Adrenal gland (tissue), 12 donors: ENCODE results near the gene OR51B6. TPM values are rescaled to one million over a fixed set of nuclear protein-coding genes. Genes with fewer than 3 reads are reported as not detected.
"Not testable (repeated sequence)": the region's sequence is repeated elsewhere in the genome, so short reads cannot be mapped to it uniquely, and the experiment has no call there.

Experiments used
- DNase-seq, 7 donors: peaks; one replicate each; pipeline ENCODE4 v3.0.0-alpha.2; 2019 to 2020
- H3K27ac ChIP-seq, 5 donors: fragments of 200-600 bp; sonication (generic) in 4 of 5; 1 replicate in 3 of 5; 2 replicates in 2 of 5; pipeline versions ENCODE4 v1.5.1 to v1.8.0; 2016 to 2020; ENCODE audit warnings: mild to moderate bottlenecking in 1 of 5
- H3K27me3 ChIP-seq: fragments of 200-600 bp; 2 replicates; pipeline ENCODE4 v1.8.0; 2021
- H3K36me3 ChIP-seq, 2 donors: fragments of 200-600 bp; replicated peaks in 1 of 2; 1 replicate in 1 of 2; 2 replicates in 1 of 2; pipeline versions ENCODE4 v1.5.1 to v1.8.0; 2018 to 2022
- H3K4me1 ChIP-seq, 2 donors: fragments of 200-600 bp; replicated peaks in 1 of 2; 1 replicate in 1 of 2; 2 replicates in 1 of 2; pipeline versions ENCODE4 v1.5.1 to v1.8.0; 2018 to 2021
- H3K4me3 ChIP-seq, 4 donors: fragments of 200-600 bp; sonication (generic) in 3 of 4; one replicate each; pipeline ENCODE4 v1.5.1; 2016 to 2018
- H3K9me3 ChIP-seq, 3 donors: fragments of 200-600 bp; sonication (generic) in 1 of 3; replicated peaks in 1 of 3; 1 replicate in 2 of 3; 2 replicates in 1 of 3; pipeline versions ENCODE4 v1.5.1 to v1.8.0; 2016 to 2021
- POLR2A ChIP-seq, 2 donors: fragments of 450-650 bp; IDR thresholded peaks; one replicate each; pipeline ENCODE4 v1.6.1; 2017; ENCODE audit warnings: antibody characterized with exemption in 2 of 2, mild to moderate bottlenecking in 2 of 2, moderate library complexity in 1 of 2
- WGBS, 4 donors: extraction: QIAGEN DNeasy Blood & Tissue Kit in 2 of 4; methylation state at CpG; one replicate each; pipeline versions ENCODE4 v1.1.5 to v1.1.7; 2013 to 2017; 5-methylcytosine and 5-hydroxymethylcytosine counted together
- intact Hi-C, 2 donors: fragments of 100-400 bp; cut with DNase I; formaldehyde crosslinking; loops; one replicate each; pipeline versions ENCODE4 v1.14.1 to v1.15.0; 2022 to 2023
- polyA plus RNA-seq, 3 donors: library from polyadenylated mRNA; stranded (reverse); fragments of 200-250 nt in 2 of 3; fragments of 350-450 nt in 1 of 3; fragmentation: Illumina TruSeq in 1 of 3; extraction: RNeasy Lipid Tissue Mini Kit (QIAGEN cat#74804) in 1 of 3; gene quantifications; one replicate each; pipeline ENCODE4 v1.2.3, GENCODE V29; 2013 to 2014
- total RNA-seq, 9 donors: library from RNA; depleted of rRNA in 4 of 9; stranded (reverse); fragments of >200 nt in 4 of 9; fragments of 120-200 nt in 1 of 9; fragmentation: NEBNext Ultra II Directional in 1 of 9; extraction: Animal tissue kit (Norgen Biotek cat#: 25700) in 1 of 9; gene quantifications; one replicate each; pipeline versions ENCODE4 v1.1.0 to v1.2.4, GENCODE V29; 2013 to 2023
- TF ChIP-seq, protein P1 (sequence below), 6 experiments: fragments of 450-650 bp in 4 of 6; fragments of 200-600 bp in 2 of 6; sonication (generic) in 1 of 6; IDR thresholded peaks; 1 replicate in 5 of 6; 2 replicates in 1 of 6; pipeline versions ENCODE4 v1.5.1 to v1.8.0; 2016 to 2021; ENCODE audit warnings: antibody characterized with exemption in 6 of 6, mild to moderate bottlenecking in 2 of 6, moderate library complexity in 1 of 6
- donor health status: healthy with polysubstance abuse.
- donor health status: Bipolar disorder and iron deficiency.
- donor health status: DM: yes; HTN: yes; CAD: no.
- donor health status: DM: no; HTN: no; CAD: no.
- donor health status: DM: no; HTN: no; CAD: no.
- donor health status: DM: yes; HTN: yes; CAD: no.

OR51B6 gene
- total and polyA plus RNA-seq, 12 donors, result not detected

GRCh38 chr11:5362017-5362625 is 10.8 kb downstream of the OR51B6 start:
- Histone ChIP-seq H3K9me3 (no peaks in the 10 kb centered on the region), H3K36me3 (no peaks in the 10 kb centered on the region), H3K4me3 (no peak overlapping the region), H3K27ac (no peak overlapping the region), H3K27me3 (no peaks in the 10 kb centered on the region), H3K4me1 (no peaks in the 10 kb centered on the region)
- no peak for DNase-seq
- intact Hi-C loops, result no loop called here
- WGBS, 4 donors, result 60 to 78% (median 73%) methylated on average over 3 of the region's 3 CpGs
- no peak for TF ChIP-seq POLR2A (IDR thresholded peaks at IDR 0.05)
- TF ChIP-seq, protein P1, sequence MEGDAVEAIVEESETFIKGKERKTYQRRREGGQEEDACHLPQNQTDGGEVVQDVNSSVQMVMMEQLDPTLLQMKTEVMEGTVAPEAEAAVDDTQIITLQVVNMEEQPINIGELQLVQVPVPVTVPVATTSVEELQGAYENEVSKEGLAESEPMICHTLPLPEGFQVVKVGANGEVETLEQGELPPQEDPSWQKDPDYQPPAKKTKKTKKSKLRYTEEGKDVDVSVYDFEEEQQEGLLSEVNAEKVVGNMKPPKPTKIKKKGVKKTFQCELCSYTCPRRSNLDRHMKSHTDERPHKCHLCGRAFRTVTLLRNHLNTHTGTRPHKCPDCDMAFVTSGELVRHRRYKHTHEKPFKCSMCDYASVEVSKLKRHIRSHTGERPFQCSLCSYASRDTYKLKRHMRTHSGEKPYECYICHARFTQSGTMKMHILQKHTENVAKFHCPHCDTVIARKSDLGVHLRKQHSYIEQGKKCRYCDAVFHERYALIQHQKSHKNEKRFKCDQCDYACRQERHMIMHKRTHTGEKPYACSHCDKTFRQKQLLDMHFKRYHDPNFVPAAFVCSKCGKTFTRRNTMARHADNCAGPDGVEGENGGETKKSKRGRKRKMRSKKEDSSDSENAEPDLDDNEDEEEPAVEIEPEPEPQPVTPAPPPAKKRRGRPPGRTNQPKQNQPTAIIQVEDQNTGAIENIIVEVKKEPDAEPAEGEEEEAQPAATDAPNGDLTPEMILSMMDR (IDR thresholded peaks at IDR 0.05), result no peak

GRCh38 chr11:5363679-5364078 is 12.4 kb downstream of the OR51B6 start:
- no peak overlapping the region for H3K27ac ChIP-seq
- no peak for DNase-seq
- WGBS, 4 donors, result 80 to 90% (median 85%) methylated on average over 1 of the region's 1 CpG
- intact Hi-C loops, result no loop called here
- no peaks in the 10 kb centered on the region for H3K4me1 ChIP-seq
- H3K27me3 ChIP-seq, result no peaks in the 10 kb centered on the region
- H3K36me3 ChIP-seq, result no peaks in the 10 kb centered on the region
- H3K9me3 ChIP-seq, result no peaks in the 10 kb centered on the region
- TF ChIP-seq, protein P1 (IDR thresholded peaks at IDR 0.05), result no peak
- TF ChIP-seq POLR2A (IDR thresholded peaks at IDR 0.05), result no peak
- no peak overlapping the region for H3K4me3 ChIP-seq

DNA sequence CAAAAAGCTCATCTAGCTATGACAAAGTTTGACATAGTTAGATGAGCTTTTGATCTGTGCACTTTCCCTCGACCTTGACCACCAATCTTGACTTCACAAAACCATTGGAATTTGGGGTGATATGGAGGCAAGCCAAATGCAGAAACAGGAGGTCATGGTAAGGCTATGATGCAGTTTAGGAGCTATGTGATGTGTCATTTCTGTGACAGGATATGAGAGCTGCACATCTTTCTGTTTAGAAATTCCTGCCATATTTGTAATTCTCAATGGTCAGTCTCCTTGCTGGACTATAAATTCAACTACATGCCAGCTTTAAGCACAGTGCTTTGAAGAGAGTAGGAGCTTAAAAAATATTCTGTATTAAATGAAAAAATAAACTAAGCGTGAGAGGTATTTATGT is 12.9 kb downstream of the OR51B6 start:
- no peaks in the 10 kb centered on the region for H3K9me3 ChIP-seq
- no peak overlapping the region for H3K4me3 ChIP-seq
- no peak for TF ChIP-seq POLR2A (IDR thresholded peaks at IDR 0.05)
- TF ChIP-seq, protein P1 (IDR thresholded peaks at IDR 0.05), result no peak
- 42 to 57% (median 53%) methylated on average over 2 of the region's 2 CpGs for WGBS, 4 donors
- H3K4me1 ChIP-seq, result no peaks in the 10 kb centered on the region
- no peaks in the 10 kb centered on the region for H3K27me3 ChIP-seq
- intact Hi-C loops, result no loop called here
- DNase-seq, result no peak
- H3K27ac ChIP-seq, result no peak overlapping the region
- H3K36me3 ChIP-seq, result no peaks in the 10 kb centered on the region

DNA sequence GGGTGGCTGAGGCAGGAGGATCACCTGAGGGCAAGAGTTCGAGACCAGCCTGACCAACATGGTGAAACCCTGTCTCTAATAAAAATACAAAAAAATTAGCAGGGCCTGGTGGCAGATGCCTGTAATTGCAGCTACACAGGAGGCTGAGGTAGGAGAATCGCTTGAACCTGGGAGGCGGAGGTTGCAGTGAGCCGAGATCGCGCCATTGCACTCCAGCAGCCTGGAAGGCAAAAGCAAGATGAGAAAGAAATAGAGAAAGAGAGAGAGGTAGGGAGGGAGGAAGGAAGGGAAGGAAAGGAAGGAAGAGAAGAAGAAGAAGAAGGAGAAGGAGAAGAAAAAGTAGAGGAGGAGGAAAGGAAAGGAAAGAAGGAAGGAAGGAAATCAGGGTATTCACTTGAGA is 15.1 kb downstream of the OR51B6 start:
- intact Hi-C loops, H3K4me3 ChIP-seq, H3K36me3 ChIP-seq, H3K9me3 ChIP-seq, DNase-seq, H3K27me3 ChIP-seq, H3K27ac ChIP-seq, H3K4me1 ChIP-seq: not testable (repeated sequence)
- WGBS, 4 donors, result 85 to 93% (median 87%) methylated on average over 6 of the region's 6 CpGs

GRCh38 chr11:5366856-5367255 is 15.5 kb downstream of the OR51B6 start:
- intact Hi-C loops, result no loop called here
- no peak for TF ChIP-seq POLR2A (IDR thresholded peaks at IDR 0.05)
- TF ChIP-seq, protein P1 (IDR thresholded peaks at IDR 0.05), result no peak
- Histone ChIP-seq H3K9me3 (no peaks in the 10 kb centered on the region), H3K36me3 (no peaks in the 10 kb centered on the region), H3K27me3 (no peaks in the 10 kb centered on the region), H3K4me1 (no peaks in the 10 kb centered on the region), H3K4me3 (no peak overlapping the region), H3K27ac (no peak overlapping the region)
- WGBS, 4 donors, result 58 to 72% (median 69%) methylated on average over 1 of the region's 1 CpG
- DNase-seq, result no peak
